ENCODE measurements around the gene TBR1.

TBR1 gene

DNA sequence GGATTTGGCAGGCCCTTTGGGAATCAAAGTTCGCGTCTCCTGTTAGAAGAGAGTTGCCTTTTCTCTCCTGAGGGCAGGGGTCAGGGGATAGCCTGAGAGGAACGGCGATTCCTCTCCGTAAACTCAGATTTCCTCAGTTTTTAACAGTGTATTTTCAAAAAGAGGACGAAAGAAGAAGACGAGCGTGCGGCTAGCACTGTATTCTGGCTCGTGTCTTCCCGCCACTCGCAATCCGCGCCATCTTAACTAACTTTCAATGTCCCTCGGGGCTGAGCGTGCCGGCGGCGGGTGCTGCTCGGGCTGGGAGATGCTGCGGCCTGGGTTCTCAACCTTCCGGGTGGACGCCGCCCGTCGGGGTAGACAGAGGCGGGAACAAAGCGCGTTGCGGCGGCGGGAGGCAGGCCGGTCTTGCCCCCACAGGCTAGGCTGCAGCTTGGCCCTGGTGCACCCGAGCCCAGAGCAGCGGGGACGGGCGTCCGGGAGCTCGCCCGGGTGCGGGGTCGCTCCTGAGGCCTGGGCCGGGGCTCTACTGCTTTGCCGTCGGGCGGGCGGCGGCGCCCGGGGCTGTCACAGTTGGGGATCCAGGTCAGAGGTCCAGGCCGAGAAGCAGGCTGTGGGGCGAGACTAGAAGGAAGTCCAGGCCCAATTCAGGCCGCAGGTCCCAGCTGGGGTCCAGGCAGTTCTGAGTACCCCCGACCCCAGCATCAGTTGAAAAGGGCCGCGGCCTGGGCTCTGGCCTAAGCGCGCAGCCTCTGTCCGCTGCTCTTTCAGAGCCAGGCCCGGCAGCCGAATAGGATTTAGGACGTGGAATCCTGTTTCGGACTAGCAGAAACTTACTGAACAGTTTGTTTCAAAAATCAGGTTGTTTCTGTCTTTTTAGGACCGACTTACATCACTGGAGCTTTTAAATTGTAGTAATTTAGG lies 11.8 kb downstream of the TBR1 start:
- peak; percentile 22 for DNase-seq

DNA sequence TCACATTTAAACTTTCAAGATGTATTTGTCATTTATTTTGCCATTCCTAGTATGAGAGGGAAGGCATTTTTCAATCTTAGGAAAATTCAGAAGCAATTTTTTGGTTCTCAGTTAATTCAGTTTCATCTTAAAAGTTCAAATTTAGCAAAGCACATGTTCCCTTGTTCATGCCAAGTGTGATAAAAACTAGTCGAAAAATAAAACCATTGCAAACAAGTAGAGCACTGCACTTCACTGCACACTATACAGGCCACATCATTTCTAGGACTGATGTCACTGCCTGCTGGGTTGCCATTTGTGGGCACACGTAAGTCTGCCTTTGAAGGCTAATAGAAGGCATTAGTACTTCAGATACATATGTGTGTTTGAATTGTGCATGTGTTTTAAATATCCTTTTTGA lies 14.3 kb downstream of the TBR1 start:
- DNase-seq: no peak

DNA sequence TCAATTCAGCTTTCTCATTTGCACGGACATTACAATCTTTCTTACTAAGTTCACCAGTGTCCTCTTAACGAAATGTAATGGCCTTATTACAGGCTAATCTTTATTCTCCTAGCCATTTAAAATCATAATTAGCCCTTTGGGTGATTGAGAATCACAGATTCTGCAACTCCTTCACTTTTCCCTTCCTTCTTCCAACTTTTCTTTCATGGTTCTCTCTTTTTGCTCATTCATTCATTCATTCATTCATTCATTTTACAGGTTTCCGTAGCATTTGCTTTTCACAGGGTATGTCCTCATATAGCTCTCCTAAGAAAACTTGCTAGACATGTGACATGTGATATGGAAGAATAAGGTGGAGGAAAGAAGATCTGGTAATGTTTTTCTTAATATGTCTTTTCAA lies 16.0 kb downstream of the TBR1 start:
- DNase-seq: no peak

DNA sequence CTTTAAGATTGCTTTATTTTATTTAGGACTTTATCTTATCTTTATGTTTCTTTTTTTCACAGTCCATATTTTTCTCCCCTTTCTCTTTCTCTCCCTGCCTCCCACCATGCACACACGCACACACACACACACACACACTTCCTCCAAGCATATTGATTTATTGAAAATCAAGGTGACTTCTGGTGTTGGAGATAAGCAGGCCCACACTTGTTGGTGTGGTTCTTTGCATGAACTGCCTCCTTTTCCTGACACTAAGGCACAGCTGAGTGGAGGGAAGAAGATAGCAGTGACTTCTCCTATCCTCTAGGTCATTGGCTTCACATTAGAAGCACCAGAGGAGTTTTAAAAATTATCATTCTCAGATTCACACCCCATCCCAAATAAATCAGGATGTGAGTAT lies 18.0 kb downstream of the TBR1 start:
- DNase-seq: no peak

DNA sequence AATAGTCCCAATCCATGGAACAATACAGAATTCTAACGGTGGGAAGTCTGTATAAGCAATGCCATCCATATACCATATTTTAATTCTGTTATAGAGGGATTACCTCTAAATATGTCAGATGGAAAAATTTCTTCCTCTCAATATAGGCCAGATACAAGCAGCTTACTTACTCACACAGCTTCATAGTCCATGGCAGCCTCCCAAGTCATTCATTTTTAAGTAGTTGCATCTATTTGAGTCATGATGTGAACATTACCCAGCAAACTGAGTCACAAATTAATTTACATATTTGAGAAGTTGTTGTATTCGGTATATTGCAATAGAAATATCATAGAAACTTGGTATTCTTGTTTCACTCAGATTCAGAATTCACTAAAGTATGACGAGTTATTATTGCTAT lies 20.3 kb downstream of the TBR1 start:
- no peak for DNase-seq

DNA sequence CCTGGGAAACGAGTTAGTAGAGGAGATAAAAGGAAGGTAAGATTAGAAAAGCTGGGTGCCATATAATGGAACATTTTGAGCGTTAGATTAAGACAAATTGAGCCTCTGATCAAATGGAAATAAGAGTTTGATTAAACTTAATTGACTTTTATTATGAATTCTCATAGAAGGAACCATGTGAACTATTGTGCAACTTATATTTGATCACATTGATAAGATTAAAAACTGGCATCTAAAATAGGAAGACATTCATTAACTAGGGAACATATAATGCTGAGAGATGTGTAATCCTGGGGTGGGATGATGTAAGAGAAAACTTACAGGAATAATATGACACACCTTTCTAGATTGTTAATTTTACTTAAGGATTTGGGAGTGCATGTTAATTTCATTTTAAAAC lies 22.5 kb downstream of the TBR1 start:
- no peak for DNase-seq

DNA sequence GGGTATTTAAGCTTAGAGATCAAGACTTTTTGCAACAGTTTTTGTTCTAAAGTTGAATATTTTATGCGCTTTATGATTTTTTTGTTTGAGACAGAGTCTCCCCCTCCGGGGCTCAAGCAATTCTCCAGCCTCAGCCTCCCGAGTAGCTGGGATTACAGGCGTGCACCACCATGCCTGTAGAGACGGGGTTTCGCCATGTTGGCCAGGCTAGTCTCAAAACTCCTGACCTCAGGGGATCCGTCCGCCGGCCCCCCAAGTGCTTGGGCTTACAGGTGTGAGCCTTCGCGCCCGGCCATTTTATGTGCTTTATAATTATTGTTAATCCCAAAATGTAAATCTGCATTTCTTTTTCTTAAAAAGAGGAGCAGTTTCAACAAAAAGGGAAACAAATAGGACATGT lies 29.0 kb downstream of the TBR1 start:
- no peak for DNase-seq

DNA sequence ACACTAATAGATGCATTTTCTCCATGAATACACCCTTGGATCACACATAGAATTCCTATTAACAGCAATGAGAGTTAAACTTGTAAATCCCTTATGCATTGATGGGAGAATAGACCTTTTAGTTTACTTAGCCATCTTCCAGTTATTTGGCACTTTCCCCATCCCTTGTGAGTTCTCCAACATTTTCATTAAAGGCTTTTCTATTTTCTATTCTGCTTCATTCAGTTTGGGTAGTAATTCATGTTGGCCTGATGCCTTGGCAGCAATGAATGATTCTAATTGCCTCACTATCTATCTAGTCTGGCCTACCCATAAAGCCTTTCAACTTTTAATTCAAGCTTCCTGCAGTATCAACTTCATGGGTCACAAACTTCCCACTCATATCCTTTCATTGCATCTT lies 32.3 kb downstream of the TBR1 start:
- no peak for DNase-seq

DNA sequence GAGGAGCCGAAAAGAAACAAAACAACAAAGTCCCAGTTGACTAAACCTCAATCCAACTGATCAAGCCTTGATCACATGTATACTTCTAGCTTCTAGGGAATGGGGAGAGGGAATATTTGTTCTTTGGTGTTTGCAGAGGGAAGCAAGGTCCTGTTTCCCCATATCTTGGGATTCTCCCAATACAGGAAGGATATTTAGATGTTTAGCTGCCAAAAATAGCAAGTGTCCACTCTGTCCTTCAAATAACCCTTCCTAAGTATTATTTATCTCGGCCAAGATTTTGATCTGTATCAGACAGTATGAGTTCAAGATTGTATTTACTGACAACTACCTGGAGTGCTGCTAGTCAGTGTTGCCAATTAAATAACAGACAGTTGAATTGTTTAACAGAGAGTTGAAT lies 55.5 kb downstream of the TBR1 start:
- no peak for DNase-seq

DNA sequence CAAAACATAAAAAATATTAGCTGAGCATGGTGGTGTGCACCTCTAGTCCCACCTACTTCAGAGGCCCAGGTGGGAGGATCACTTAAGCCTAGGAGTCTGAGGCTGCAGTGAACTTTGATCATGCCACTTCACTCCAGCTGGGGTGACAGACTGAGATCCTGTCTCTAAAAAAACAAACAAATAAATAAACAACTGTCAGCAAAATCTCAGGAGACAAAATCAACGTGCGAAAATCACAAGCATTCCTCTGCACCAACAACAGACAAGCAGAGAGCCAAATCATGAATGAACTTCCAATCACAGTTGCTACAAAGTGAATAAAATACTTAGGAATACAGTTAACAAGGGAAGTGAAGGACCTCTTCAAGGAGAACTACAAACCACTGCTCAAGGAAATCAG lies 58.8 kb downstream of the TBR1 start:
- DNase-seq: no peak

Data from femur (tissue), 1 donor.